ENCODE results near the gene IGF2BP3.

IGF2BP3 gene

DNA sequence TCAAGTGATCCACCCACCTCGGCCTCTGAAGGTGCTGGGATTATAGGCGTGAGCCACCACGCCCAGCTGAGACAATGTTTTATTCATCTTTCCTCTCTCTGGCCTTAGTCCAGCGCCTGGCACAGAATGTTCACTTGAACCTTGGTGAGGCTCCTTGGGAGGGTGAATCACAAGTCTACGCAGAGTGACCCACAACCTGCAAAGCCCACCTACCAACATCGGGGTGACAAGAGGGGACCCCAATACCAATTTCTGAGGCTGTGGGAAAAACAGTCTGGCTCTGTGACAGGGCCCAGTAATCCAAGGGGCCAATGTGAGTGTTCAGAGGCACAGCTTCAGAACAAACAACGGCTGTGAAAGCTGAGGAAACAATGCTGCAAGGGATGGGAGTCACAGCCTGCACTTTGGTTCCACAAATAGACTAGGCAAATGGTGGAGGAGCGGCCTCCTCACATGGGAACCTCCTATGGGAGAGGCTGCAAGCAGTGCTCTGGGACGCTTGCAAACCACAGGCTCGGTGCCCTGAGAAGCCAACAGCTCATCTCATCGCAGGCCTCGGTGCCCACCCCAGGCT, 176.7 kb downstream of the IGF2BP3 start:
- no peak for DNase-seq (ENCODE audit: low spot score)

DNA sequence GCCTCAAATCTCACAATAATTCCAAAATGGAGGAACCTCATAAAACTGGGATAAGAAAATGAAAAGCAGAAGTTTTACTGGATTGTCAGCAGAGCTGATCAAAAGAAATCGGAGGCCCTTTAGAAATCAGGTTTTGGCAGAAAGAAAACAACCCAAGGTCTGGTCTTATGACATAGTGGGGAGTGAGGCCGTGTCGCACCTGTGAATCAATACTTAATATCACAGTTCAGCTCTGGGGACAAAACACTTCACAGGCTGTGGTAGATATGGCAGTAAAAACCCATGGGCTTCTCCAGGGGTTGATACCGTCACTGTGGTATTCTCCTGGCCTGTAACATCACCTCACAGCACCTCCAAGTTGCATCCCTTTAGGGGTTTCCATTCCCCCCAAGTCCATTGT, 177.7 kb downstream of the IGF2BP3 start:
- DNase-seq (ENCODE audit: low spot score): no peak

DNA sequence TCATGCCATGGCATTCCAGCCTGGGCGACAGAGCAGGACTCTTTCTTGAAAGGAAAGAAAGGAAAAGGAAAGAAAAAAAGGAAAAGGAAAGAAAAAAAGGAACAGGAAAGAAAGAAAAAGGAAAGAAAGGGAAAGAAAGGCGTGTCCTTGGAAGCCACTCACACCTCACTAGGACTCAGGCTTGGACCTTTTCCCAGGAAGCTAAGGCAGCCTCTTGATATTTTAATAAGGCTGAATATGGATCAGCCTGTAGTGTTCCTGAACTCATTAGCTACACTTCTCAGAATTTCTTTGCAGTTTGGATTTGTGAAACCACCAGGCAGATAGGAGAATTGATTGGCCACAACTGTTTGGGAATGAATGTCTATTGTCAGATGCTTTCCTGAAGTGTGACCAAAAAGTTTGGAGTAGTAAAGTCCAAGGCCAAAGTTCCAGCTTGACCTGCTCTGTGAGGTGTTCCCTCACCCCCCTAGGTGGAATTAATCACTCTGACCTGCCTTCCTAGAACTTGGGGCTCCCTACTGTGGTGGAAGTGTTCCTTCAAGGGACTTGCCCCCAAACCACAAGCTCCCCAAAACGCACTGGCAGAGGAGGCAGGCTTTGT, 178.2 kb downstream of the IGF2BP3 start:
- no peak for DNase-seq (ENCODE audit: low spot score)

DNA sequence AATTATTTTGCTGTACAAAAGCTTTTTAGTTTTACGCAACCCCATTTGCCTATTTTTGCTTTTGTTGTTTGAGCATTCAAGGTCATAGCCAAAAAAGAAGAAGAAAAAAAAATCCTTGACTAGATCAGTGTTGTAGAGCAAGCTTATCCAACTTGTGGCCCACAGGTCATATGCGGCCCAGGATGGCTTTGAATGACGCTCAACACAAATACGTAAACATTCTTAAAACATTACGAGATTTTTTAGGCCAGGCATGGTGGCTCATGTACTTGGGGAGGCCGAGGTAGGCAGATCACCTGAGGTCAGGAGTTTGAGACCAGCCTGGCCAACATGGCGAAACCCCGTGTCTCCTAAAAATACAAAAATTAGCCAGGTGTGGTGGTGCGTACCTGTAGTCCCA, 179.3 kb downstream of the IGF2BP3 start:
- DNase-seq (ENCODE audit: low spot score): no peak

DNA sequence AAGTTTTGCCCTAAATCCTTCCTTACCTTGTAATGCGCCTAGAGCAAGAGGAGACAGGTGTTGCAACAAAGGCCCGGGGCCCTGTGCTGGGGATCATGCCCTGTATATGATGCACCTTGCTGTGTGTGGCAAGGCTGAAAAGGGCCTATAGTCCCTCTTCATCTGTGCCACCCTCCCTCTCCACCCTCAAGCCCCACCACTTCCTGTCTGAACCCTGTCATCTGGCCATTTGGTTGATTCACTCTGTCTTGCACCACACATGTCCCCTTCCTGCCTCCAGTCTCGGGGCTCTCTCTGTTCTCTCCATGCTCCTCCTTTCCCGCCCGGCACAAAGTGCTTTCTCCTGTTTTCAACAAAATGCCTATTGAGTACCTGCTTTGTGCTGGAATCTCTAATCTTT, 182.7 kb downstream of the IGF2BP3 start:
- no peak for DNase-seq (ENCODE audit: low spot score)

DNA sequence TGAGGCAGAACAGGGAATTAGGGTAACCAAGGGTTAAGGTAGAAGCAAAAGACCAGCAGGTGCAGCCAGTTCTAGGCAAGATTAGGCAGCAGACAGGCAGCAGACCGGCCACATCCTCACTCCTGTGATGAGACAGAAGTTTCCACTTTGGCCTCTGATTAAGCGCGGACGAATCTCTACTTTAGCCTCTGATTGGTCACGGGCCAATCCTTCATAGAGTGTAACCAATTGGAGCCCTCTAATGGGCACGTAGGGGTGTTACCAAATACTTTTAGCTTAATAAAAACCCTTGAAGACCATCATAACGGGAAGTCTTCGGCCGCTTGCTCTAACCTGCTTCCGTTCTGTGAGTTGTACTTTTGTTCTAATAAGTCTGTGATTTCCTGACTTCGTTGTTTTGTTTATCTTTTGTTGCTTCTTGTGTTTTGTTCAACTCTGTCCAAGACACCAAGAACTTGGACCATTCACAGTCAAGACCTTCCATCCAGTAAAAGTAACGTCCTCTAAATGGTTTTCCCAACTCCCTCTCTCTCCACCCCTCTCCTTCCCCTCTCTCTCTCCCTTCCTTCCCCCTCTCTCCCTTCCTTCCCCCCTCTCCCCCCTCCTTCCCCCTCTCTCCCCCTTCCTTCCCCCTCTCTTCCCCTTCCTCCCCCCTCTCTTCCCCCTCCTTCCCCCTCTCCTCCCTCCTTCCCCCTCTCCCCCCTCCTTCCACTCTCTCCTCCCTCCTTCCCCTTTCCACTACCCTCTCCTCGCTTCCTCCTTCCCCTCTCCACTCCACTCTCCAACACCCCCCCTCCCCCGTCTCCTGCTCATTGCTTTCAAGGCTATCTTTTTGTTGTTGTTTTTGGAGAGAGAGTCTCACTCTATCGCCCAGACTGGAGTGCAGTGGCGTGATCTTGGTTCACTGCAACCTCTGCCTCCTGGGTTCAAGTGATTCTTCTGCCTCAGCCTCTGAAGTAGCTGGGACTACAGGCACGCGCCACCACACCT, 184.3 kb downstream of the IGF2BP3 start:
- no peak for DNase-seq (ENCODE audit: low spot score)

DNA sequence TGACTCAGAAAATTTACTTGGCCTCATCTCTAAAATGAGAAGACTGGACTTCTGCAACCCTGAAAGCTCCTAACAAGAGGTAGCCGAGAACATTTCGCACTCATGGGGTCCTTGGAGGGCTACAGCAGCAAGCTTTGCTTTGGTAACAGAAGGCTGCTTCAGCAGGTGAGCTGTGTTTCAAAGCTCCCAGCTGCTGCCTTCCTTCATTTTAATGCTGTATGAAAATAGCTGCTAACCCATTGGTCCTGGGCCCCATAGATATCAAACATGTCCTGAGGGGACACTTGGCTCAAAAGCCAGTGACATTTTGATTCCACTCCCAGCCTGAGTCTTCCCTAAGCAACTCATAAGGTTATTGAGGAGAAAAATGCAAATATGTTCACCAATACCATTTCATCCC, 185.4 kb downstream of the IGF2BP3 start:
- no peak for DNase-seq (ENCODE audit: low spot score)

DNA sequence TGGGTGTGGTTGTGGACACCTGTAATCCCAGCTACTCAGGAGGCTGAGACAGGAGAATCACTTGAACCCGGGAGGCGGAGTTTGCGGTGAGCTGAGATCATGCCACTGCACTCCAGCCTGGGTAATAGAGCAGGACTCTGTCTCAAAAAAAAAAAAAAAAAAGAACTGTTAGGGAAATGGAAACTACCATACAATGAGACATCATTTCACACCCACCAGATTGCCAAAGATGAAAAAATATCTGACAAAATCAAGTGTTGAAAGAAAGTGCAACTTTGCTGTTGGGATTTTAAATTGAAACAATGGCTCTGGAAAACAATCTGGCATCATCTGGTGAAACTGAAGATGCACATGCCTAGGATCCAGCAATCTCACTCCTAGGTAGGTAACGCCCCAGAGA, 187.2 kb downstream of the IGF2BP3 start:
- no peak for DNase-seq (ENCODE audit: low spot score)

DNA sequence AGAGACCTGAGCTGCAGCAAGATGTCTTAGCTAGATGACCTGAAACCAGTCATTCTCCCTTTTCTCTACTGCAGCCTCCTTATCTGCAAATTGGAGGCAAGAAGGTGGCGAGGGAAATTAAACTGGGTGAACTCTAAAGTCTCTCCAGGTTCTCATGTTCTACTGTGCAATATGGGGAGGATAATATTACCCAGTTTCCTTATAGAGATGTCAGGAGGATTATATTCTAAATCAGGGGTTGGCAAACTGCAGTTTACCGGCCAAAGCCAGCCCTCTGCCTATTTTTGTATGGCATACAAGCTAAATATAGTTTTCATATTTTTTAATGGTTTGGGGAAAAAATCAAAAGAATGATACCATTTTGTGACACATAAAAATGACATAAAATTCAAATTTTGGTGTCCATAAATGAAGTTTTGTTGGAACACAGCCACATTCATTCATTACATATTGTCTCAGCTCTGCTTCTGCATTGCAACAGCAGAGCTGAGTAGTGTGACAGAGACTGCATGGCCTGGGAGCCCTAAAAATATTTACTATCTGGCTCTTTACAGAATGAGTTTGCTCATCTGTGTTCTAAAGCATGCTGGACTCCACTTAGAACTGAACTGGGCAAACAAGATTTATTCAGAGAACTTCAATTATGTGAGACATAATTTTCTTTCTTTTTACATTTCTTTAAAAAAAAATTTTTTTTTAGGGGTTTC, 190.3 kb downstream of the IGF2BP3 start:
- no peak for DNase-seq (ENCODE audit: low spot score)

DNA sequence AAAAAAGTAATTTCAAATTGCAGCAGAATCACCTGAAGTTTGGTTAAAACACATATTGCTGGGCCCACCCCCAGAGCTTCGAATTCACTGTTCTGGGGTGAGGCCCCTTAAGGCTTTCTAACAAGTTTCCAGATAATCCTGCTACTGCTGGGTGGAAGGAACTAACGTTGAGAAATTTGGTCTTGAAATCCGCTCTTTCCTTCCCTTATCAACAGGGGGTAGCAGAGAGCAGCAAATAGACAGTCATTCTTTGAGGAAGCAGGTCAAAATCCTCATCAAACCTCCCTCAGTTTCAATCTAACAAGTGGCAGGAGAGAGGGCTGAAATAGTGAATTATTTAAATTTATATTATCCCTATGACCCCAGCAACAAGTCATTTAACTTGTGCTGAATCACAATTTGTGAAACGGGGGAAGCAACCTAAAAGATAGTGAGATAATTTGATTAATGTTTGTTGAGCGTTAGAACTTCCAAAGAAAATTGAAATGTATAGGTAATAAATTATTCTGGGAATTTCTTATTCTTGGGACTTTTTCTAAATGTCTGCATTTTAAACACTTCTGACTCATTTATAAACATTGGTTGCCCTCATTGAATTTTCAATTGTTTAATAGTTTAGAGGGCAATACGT, 192.8 kb downstream of the IGF2BP3 start:
- DNase-seq (ENCODE audit: low spot score): peak; percentile 74

DNA sequence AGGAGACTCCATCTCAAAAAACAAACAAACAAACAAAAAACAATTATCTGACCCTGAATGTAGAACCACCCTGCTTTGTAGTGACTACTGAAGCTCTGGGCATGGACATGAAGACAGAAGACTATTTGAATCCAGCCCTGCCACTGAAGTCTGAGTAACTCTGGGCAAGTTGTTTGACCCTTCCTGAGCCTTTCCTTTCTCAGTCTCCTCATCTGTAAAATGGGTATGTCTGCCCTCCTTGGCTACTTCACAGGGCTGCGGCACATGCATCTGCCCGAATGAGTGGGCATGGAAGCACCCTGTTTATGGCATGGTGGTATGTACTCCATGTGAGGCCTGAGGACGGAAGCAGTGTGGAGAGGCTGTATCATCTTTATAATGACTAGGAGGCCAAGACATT, 193.3 kb downstream of the IGF2BP3 start:
- DNase-seq (ENCODE audit: low spot score): no peak

DNA sequence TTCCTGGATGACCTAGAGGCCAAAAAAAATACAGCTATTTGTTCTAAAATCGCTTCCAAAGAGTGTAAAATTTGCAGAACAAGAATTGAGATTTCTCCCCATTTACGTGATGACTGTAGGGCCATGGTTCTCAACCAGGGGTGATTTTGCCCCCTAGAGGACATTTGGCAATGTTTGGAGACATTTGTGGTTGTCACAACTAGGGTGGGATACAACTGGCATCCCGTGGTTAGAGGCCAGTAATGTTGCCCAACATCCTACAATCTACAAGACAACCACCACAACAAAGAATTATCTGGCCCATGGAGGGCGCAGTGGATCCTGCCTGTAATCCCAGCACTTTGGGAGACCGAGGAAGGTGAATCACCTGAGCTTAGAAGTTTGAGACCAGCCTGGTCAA, 193.9 kb downstream of the IGF2BP3 start:
- no peak for DNase-seq (ENCODE audit: low spot score)

DNA sequence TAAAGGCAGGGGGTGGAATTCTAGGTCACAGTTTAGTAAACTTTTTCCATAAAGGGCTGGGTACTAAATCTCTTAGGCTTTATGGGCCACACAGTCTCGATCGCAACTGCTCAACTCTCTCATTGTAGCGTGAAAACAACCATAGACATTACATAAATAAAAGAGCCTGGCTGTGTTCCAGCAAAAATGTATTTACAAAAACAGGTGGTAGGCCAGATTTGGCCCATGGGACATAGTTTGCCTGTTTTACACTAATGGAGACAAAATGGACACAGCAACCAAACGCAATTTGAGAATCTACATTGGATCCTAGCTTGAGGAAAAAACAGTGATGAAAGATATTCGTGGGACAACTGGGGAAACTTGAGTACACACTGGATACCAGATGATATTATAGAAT, 194.4 kb downstream of the IGF2BP3 start:
- DNase-seq (ENCODE audit: low spot score): no peak

DNA sequence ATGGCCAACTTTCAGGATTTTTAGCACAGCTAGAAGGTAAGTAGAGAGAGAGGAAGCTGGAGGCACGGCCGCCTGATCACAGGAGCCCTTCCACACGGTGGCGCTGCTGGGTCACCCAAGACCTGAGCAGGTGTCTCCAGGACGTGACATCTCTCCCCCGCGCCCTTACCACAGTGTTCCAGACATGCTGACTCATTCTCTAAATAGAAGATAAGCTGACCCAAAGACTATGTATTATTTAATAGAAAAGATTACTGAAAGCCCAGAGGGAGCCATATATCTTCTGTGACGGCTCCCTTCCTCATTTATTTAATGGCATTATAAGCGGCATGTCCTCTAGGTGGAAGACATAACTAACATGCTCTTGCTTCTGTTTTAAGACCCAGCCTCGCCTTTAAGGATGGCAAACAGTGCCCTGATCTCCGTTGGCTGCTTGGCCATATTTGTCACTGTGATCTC, 197.1 kb downstream of the IGF2BP3 start:
- DNase-seq (ENCODE audit: low spot score): peak; percentile 48

DNA sequence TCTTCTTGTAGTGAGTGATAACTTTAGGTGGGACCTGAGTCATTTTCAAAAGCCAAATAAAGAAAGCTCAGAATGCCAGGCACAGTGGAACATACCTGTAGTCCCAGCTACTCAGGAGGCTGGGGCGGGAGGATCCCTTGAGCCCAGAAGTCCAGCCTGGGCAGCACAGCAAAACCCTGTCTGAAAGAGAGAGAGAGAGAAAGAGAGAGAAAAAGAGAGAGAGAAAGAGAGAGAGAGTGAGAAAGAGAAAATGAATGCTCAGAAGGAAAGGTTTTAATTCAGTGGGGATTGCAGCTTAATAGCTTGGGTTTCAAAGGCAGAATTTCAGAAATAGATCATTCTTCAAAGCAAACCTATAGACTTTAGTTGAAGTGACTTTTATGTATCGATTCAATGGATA, 198.0 kb downstream of the IGF2BP3 start:
- no peak for DNase-seq (ENCODE audit: low spot score)

DNA sequence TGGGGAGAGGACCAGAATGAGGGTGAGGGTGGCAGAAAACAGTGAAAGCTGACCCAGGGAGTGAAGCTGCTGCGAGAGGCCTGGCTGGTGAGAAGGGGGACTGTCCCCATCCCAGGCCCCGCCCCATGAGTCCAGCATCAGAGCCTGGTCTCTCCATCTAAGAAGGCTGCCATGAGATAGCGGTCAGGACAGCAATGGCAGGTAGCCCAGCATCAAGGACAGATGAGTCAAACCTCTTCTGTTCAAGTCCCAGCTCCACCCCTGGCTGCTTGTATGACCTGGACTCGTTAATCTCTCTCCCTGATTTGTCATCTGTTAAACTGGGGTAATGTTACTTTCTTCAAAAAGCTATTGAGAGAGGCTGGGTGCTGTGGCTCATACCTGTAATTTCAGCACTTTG, 201.5 kb downstream of the IGF2BP3 start:
- no peak for DNase-seq (ENCODE audit: low spot score)

DNA sequence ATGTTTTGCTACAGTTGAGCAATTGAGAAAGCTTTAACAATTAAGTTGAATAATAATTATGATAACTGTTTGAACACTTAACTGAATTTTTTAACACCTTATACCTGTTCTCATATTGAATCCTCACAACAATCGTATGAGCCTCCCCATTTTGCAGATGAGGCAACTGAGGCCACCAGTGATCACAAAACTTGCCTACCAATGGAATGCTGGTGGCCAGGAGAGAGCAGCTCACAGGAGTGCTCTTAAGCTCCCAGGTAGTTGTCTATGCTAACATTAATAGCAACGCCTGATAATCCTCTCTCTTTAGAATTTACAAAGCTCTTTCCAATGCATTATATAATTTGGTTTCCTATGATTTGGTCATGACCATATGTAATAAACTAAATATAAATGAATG, 202.1 kb downstream of the IGF2BP3 start:
- DNase-seq (ENCODE audit: low spot score): no peak

DNA sequence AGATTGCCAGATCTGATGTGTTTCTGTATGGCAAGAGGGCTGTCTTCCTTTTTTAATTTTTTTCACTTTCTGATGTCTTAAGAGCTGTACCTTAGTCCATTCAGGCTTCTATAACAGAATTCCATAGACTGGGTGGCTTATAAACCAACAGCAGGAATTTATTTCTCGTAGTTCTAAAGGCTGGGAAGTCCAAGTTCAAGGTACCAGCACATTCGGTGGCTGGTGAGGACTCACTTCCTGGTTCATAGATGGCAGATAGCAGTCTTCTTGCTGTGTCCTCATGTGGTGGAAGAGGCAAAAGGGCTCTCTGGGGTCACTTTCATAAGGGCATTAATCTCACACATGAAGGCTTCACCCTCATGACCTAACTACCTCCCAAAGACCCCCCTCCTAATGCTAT, 202.9 kb downstream of the IGF2BP3 start:
- no peak for DNase-seq (ENCODE audit: low spot score)

DNA sequence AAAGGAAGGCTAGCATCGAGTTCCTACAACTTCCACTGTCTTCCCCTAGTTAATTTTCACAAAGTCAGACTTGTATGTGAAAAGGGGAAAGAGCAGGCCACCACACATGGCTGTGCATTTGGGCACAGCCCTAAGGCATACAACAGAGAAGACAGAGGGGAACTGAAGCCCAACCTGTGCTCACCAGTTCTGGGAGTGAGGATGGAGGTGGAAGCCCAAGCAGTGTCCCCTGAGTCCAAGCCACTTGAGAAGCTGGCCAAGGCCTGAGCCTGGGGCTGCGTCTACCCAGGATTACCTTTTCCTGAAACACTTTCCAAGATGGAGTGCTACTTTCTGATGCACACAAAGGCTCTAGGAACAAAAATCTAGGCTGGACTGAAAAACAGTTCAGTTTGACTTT, 203.4 kb downstream of the IGF2BP3 start:
- no peak for DNase-seq (ENCODE audit: low spot score)

DNA sequence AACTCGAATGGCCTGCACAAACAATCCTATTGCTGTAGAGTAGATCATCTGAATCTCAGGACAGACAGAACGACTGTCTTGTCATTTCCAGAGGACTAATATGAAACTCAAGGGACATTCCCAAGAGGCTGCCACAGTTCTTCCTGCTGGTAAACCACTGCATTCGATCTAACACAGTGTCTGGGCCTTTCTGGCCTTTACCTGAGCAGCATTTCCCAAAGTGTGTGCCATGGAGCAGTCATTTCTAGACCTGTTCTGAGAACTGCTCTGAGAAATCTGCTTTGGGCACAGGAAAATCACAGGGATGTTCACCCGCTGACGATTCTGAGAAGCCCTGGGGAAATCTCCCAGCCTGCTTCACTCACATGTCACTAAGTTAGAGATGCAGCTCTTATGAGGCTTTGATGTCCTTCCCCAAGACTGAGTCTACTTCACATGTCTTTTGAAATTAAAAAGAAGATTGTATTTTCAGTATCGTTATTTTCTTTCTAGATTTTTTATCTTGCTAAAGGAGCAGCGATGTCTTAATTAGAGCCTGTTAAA, 205.3 kb downstream of the IGF2BP3 start:
- no peak for DNase-seq (ENCODE audit: low spot score)

DNA sequence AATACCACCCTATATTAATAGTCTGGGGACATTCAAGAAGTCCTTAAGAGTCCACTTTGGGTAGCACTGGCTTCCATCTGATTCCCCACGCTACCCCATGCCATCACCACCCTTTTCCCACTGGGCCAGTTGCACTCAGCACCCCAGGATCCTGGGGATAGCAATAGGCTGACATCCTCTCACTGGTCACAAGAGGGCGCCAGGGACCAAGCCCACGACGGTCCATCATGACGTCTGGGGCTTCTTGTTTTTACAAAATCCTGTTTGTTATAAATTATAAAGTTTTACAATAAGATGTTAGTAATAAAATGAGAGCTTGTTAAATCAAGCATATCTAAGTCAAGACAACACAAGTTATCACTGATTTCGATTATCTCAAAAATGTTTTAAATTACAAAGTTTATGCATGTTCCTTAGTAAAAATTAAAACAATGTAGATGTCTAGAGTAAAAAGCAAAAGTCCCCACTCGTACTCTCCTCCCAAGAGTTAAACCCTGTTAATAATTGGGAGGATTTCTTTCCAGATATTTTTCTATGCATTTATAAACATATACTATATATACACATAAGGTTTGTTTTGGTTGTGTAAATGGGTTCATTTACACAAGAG, 208.3 kb downstream of the IGF2BP3 start:
- DNase-seq (ENCODE audit: low spot score): peak; percentile 89

Data from AG08395 (cell line).